ENCODE results near the gene LDB3.

LDB3 gene

DNA sequence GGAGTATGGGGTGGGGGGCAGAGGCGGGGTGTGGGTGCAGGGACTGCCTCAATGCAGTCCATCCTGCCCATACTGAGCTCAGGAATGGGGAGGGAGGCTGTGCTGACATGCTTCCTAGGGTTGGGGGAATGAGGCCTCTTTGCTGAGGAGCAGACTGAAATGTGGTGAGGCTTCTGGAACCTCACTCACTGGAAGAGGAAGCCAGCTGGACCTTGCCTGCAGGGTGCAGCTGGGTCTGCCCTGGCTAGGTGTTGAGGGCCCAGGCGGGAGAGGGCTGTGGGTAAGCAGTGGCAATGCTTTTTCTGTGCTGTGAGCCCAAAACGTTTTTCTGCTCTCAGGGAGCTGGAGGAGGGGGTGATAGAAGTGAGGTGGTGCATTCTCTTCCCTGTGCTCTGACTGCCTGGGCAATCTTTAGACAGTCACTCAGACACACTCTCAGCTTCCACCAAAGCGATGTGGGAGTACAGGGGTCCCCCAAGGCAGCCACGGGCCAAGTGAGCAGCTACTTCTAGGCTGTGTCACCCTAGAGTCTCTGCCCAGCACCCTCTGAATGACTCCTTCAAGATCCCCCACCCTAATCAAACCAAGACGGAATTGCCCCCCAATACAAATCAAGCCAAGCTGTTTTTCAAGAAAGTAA lies 47.0 kb downstream of the LDB3 start:
- Histone ChIP-seq H3K4me1 (peaks cover 0 to 16% (median 11%) of the 10 kb centered on the region in 4 donors), H3K9me3 (no peaks in the 10 kb centered on the region), H3K4me3 (no peak overlapping the region), H3K27me3 (no peaks in the 10 kb centered on the region), H3K27ac (peak overlapping the region; percentile 32 to 41), H3K36me3 (peaks cover 11 to 16% (median 15%) of the 10 kb centered on the region in 3 donors)
- TF ChIP-seq CTCF (IDR thresholded peaks at IDR 0.05) = no peak
- intact Hi-C loops (cut with DNase I; ENCODE audit: low total_unique reads) = no loop called here
- DNase-seq = peak; percentile 12 to 52

DNA sequence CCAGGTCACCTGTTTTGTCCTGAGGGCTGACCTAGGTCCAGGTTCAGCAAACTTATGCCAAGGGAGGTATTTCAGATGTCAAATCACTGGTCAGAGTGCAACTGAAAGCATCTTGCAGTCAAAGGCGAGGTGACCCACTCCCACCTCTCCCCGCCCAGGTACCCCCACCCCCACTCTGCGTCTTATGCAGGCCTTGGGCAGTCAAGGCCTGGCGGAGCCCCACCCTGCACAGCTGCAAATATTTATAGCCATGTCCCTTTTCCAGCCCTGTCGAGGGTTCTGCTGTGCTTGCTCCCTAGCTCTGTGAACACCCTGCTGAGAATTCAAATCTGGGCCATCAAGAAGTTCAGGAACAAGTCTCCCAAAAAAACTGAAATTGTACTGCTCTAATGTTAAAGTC lies 47.5 kb downstream of the LDB3 start:
- peaks cover 0 to 11% (median 6%) of the 10 kb centered on the region in 4 donors for H3K4me1 ChIP-seq

DNA sequence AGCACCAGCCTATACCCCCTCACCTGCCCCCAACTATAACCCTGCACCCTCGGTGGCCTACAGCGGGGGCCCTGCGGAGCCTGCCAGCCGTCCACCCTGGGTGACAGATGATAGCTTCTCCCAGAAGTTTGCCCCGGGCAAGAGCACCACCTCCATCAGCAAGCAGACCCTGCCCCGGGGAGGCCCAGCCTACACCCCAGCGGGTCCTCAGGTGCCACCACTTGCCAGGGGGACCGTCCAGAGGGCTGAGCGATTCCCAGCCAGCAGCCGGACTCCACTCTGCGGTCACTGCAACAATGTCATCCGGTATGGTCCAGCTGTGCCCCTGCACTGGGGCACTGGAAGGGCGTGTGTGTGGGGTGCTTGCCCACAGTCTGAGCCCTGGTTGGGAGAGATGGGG lies 48.2 kb downstream of the LDB3 start:
- H3K4me1 ChIP-seq = peaks cover 0 to 9% (median 5%) of the 10 kb centered on the region in 4 donors
- intact Hi-C loops (cut with DNase I; ENCODE audit: low total_unique reads) = no loop called here
- H3K27me3 ChIP-seq = no peaks in the 10 kb centered on the region
- DNase-seq = peak; percentile 9 to 48
- H3K4me3 ChIP-seq = no peak overlapping the region
- H3K36me3 ChIP-seq = peaks cover 11 to 16% (median 15%) of the 10 kb centered on the region in 3 donors
- no peak for TF ChIP-seq CTCF (IDR thresholded peaks at IDR 0.05)
- H3K27ac ChIP-seq = peak overlapping the region; percentile 32 to 41
- H3K9me3 ChIP-seq = no peaks in the 10 kb centered on the region

More for the DNA sequence above, 47.5 kb downstream of the LDB3 start:
- no peaks in the 10 kb centered on the region for H3K27me3 ChIP-seq
- H3K36me3 ChIP-seq = peaks cover 11 to 16% (median 15%) of the 10 kb centered on the region in 3 donors
- TF ChIP-seq CTCF (IDR thresholded peaks at IDR 0.05) = no peak
- H3K27ac ChIP-seq = peak overlapping the region; percentile 32 to 41
- DNase-seq = peak; percentile 9 to 44
- intact Hi-C loops (cut with DNase I; ENCODE audit: low total_unique reads) = no loop called here
- no peaks in the 10 kb centered on the region for H3K9me3 ChIP-seq
- H3K4me3 ChIP-seq = no peak overlapping the region

- H3K27ac ChIP-seq = peak overlapping the region; percentile 23 to 41
- H3K4me1 ChIP-seq = no peaks in the 10 kb centered on the region
- intact Hi-C loops (cut with DNase I; ENCODE audit: low total_unique reads) = no loop called here
- no peaks in the 10 kb centered on the region for H3K27me3 ChIP-seq
- TF ChIP-seq CTCF (IDR thresholded peaks at IDR 0.05) = no peak
- peak in 1 of 2 donors; percentile 27 for DNase-seq
- no peaks in the 10 kb centered on the region for H3K9me3 ChIP-seq
- no peak overlapping the region for H3K4me3 ChIP-seq
- peaks cover 15 to 26% (median 19%) of the 10 kb centered on the region in 3 donors for H3K36me3 ChIP-seq
Observed at GRCh38 chr10:86718556-86718955, 50.2 kb downstream of the LDB3 start.

- DNase-seq = no peak
- Histone ChIP-seq H3K4me3 (no peak overlapping the region), H3K36me3 (peaks cover 17 to 31% (median 27%) of the 10 kb centered on the region in 3 donors), H3K4me1 (no peaks in the 10 kb centered on the region), H3K27me3 (no peaks in the 10 kb centered on the region), H3K9me3 (no peaks in the 10 kb centered on the region), H3K27ac (peak overlapping the region in 1 of 2 donors; percentile 35)
- intact Hi-C loops (cut with DNase I; ENCODE audit: low total_unique reads) = no loop called here
- no peak for TF ChIP-seq CTCF (IDR thresholded peaks at IDR 0.05)
Observed at GRCh38 chr10:86721232-86721631, 52.9 kb downstream of the LDB3 start.
